Gastroesophageal sphincter (tissue), 4 donors: ENCODE data around the gene TLX3. TPM values are rescaled to one million over a fixed set of nuclear protein-coding genes. Genes with fewer than 3 reads are reported as not detected.

Source experiments
- ATAC-seq: fragments of 150-250 bp; one replicate; pipeline ENCODE4 v1.9.1; 2016; ENCODE audit warnings: mild to moderate bottlenecking, moderate library complexity
- H3K27ac ChIP-seq, 4 donors: fragments of 200-600 bp; sonication (generic) in 3 of 4; 1 replicate in 3 of 4; 2 replicates in 1 of 4; pipeline ENCODE4 v1.5.1; 2016 to 2019
- H3K27me3 ChIP-seq: fragments of 200-600 bp; sonication (generic); one replicate; pipeline ENCODE4 v1.5.1; 2019
- H3K36me3 ChIP-seq, 2 donors: fragments of 200-600 bp; sonication (generic); one replicate each; pipeline ENCODE4 v1.5.1; 2019; ENCODE audit warnings: control low read depth in 1 of 2
- H3K4me1 ChIP-seq, 3 donors: fragments of 200-600 bp; sonication (generic); 1 replicate in 2 of 3; 2 replicates in 1 of 3; pipeline ENCODE4 v1.5.1; 2016 to 2019; ENCODE audit warnings: control low read depth in 2 of 3
- H3K4me3 ChIP-seq, 2 donors: fragments of 200-600 bp; sonication (generic); one replicate each; pipeline ENCODE4 v1.5.1; 2019; ENCODE audit warnings: mild to moderate bottlenecking in 1 of 2, moderate library complexity in 1 of 2
- H3K9me3 ChIP-seq, 3 donors: fragments of 200-600 bp; sonication (generic); one replicate each; pipeline ENCODE4 v1.5.1; 2017 to 2019; ENCODE audit warnings: control low read depth in 2 of 3
- EP300 ChIP-seq: sonication (generic); formaldehyde crosslinking; IDR thresholded peaks from one replicate; pipeline ENCODE4 v1.6.1; 2017; ENCODE audit warnings: antibody characterized with exemption, mild to moderate bottlenecking
- POLR2A ChIP-seq, 2 donors: fragments of 450-650 bp; IDR thresholded peaks; one replicate each; pipeline ENCODE4 v1.6.1; 2017; ENCODE audit warnings: antibody characterized with exemption in 2 of 2, mild to moderate bottlenecking in 2 of 2, moderate library complexity in 1 of 2
- POLR2AphosphoS5 ChIP-seq: sonication (generic); formaldehyde crosslinking; IDR thresholded peaks from one replicate; pipeline ENCODE4 v1.6.1; 2017; ENCODE audit warnings: antibody characterized with exemption
- WGBS, 2 donors: methylation state at CpG; one replicate each; pipeline ENCODE4 v1.1.5; 2018; ENCODE audit warnings: low coverage in 1 of 2; 5-methylcytosine and 5-hydroxymethylcytosine counted together
- total RNA-seq, 4 donors: library from RNA; depleted of rRNA; stranded (reverse); fragments of >200 nt; gene quantifications; one replicate each; pipeline ENCODE4 v1.1.0, GENCODE V29; 2016
- TF ChIP-seq, protein P1 (sequence below), 4 experiments: fragments of 200-600 bp in 2 of 4; fragments of 450-650 bp in 2 of 4; sonication (generic) in 1 of 4; IDR thresholded peaks; one replicate each; pipeline ENCODE4 v1.5.1; 2017 to 2019; ENCODE audit warnings: antibody characterized with exemption in 4 of 4, mild to moderate bottlenecking in 2 of 4, moderate library complexity in 2 of 4

Gene TLX3
- total RNA-seq, 4 donors from 2014 or later = not detected

DNA sequence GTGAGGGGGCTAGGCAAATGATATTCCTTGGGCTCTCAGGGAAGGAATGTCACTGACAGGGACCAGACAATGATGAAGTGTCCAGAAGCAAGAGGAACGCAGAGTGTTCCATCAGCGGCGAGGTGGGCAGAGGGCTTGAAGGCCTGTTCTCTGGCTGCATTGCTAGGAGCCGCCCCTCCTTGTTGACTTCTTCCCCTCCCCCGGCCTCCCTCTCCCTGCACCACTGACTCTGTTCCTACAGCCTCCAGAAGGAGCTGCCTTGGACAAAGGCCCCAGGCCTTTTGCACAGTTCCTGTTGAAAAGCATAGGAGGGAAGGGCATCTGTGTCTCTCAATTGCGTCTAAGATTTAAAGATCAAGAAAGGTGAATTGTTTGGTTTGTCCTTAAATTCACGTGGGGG lies 12.4 kb downstream of the TLX3 start:
- H3K9me3 ChIP-seq = no peaks in the 10 kb centered on the region
- no peaks in the 10 kb centered on the region for H3K36me3 ChIP-seq
- no peak overlapping the region for H3K27ac ChIP-seq
- no peak for TF ChIP-seq EP300
- no peak for TF ChIP-seq POLR2A (IDR thresholded peaks at IDR 0.05)
- TF ChIP-seq POLR2AphosphoS5 = no peak
- TF ChIP-seq, protein P1, sequence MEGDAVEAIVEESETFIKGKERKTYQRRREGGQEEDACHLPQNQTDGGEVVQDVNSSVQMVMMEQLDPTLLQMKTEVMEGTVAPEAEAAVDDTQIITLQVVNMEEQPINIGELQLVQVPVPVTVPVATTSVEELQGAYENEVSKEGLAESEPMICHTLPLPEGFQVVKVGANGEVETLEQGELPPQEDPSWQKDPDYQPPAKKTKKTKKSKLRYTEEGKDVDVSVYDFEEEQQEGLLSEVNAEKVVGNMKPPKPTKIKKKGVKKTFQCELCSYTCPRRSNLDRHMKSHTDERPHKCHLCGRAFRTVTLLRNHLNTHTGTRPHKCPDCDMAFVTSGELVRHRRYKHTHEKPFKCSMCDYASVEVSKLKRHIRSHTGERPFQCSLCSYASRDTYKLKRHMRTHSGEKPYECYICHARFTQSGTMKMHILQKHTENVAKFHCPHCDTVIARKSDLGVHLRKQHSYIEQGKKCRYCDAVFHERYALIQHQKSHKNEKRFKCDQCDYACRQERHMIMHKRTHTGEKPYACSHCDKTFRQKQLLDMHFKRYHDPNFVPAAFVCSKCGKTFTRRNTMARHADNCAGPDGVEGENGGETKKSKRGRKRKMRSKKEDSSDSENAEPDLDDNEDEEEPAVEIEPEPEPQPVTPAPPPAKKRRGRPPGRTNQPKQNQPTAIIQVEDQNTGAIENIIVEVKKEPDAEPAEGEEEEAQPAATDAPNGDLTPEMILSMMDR (IDR thresholded peaks at IDR 0.05) = no peak
- H3K4me3 ChIP-seq = no peak overlapping the region
- 56 to 78% methylated on average over 2 to 5 of the region's 7 CpGs for WGBS, 2 donors
- no peak for ATAC-seq
- peaks cover 96% of the 10 kb centered on the region for H3K27me3 ChIP-seq
- peaks cover 0 to 11% (median 5%) of the 10 kb centered on the region in 3 donors for H3K4me1 ChIP-seq

DNA sequence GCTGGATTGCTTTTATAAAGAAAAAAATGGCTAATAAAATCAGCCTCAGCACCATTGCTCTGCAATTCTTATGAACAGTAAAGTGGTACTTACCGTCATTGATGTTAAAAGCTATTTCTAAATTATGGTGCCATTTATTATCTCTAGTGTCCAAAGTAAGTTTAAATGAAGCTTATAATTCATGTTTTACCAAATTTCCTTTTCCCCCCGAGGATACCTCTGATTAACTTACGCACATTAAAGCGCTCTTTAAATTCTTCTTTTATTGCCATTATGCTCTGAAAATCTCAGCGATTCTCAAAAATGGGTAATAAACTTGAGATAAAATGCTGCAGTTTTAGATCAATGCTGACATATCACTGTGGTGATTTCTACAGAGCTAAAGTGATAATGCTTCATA lies 13.5 kb downstream of the TLX3 start:
- TF ChIP-seq POLR2AphosphoS5 (no peak), POLR2A (IDR thresholded peaks at IDR 0.05) (no peak)
- TF ChIP-seq, protein P1 (IDR thresholded peaks at IDR 0.05) = no peak
- peaks cover 96% of the 10 kb centered on the region for H3K27me3 ChIP-seq
- WGBS, 2 donors = 88 to 92% methylated on average over 5 of the region's 5 CpGs

DNA sequence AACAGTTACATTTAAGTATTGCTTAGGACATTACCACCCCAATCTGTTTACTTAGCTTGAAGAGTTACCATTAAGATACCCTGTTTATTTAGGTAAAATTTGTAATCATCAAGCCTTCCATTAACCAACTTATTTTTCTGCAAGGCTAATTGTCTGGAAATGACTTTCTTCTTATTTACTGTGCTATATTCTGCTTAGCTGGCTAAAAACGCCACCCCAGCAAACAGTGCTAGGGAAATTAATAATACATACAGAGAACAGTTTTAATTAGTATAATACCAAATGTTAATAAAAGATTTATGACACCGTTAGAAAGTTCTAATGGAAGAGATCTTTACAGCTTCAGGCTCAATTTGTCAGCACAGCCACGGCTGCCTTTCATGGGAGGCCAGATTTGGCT lies 14.0 kb downstream of the TLX3 start:
- ATAC-seq = no peak
- TF ChIP-seq POLR2A (IDR thresholded peaks at IDR 0.05) = no peak
- no peak for TF ChIP-seq EP300
- TF ChIP-seq, protein P1 (IDR thresholded peaks at IDR 0.05) = no peak
- no peak for TF ChIP-seq POLR2AphosphoS5
- 69 to 71% methylated on average over 1 to 3 of the region's 3 CpGs for WGBS, 2 donors
- H3K9me3 ChIP-seq = no peaks in the 10 kb centered on the region
- no peaks in the 10 kb centered on the region for H3K4me1 ChIP-seq
- peaks cover 96% of the 10 kb centered on the region for H3K27me3 ChIP-seq
- no peak overlapping the region for H3K4me3 ChIP-seq
- H3K27ac ChIP-seq = no peak overlapping the region
- H3K36me3 ChIP-seq = no peaks in the 10 kb centered on the region

More for the DNA sequence above, 13.5 kb downstream of the TLX3 start:
- Histone ChIP-seq H3K36me3 (no peaks in the 10 kb centered on the region), H3K27ac (no peak overlapping the region), H3K9me3 (no peaks in the 10 kb centered on the region), H3K4me1 (peaks cover 0 to under 1% (median 0%) of the 10 kb centered on the region in 3 donors), H3K4me3 (no peak overlapping the region)
- ATAC-seq = no peak

DNA sequence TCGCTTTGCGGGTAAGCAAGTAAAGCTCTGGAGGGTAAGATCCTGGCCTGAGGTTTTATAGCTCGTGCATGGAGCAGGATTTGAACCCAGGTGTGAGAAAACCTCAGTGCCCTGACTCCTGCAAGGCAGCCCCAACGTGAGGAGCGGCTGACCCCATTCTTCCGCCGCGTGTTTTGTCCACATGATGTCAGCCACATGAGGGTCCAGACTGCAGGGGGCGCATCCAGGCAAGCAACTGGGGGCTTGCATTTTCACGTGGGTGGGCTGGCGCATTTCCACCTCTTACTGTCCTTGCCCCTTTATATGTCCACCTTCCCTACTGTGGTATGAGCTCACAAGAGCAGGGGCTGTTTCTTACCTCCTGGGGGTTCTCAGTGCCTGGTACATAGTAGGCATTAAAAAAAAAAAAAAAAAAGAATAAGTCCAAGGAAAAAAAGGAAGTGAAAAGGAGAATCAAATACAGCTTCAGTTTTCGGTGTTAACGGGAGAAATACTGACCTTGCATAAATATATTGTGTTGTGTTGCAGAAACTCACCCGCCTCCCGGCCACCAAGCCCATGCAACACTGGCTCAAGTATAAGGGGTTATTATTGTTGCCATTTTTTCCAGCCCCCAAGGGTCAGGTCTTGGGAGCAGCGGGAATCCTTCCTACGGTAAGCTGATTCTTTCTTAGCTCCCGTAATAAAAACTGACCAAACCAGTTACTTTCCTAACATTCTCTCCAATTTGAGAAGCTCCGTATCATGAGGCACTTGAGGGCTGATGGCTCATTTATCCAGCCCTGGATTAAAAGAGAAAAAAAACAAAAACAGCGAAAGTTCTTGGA lies 15.0 kb downstream of the TLX3 start:
- H3K4me1 ChIP-seq = no peaks in the 10 kb centered on the region
- H3K9me3 ChIP-seq = no peaks in the 10 kb centered on the region
- no peak for TF ChIP-seq POLR2A (IDR thresholded peaks at IDR 0.05)
- TF ChIP-seq EP300 = no peak
- TF ChIP-seq, protein P1 (IDR thresholded peaks at IDR 0.05) = no peak
- no peak for TF ChIP-seq POLR2AphosphoS5
- 23 to 36% methylated on average over 13 to 15 of the region's 20 CpGs for WGBS, 2 donors
- H3K27me3 ChIP-seq = peaks cover 96% of the 10 kb centered on the region
- H3K4me3 ChIP-seq = no peak overlapping the region
- no peak for ATAC-seq
- H3K27ac ChIP-seq = no peak overlapping the region
- no peaks in the 10 kb centered on the region for H3K36me3 ChIP-seq

DNA sequence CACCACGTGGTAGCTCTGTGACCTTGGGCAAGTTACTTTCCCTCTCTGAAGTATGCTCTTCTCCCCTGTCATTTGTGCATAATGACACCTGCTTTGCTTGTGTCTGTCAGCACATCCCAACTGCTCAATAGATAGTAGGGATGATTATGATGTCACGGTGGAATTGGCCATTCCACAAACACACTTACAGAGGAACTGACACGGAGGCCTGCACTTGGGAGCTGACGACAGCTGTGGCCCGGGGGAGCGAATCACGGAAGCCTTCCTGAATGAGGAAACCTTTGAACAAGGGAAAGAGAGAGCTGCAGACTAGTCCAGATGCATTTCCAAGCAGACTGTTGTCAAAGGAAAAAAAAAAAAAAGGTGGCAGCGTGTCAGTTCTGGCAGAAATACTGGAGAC lies 21.0 kb downstream of the TLX3 start:
- Histone ChIP-seq H3K4me1 (no peaks in the 10 kb centered on the region), H3K9me3 (no peaks in the 10 kb centered on the region), H3K36me3 (no peaks in the 10 kb centered on the region), H3K27me3 (peaks cover 98% of the 10 kb centered on the region), H3K4me3 (no peak overlapping the region), H3K27ac (no peak overlapping the region)
- TF ChIP-seq, protein P1 (IDR thresholded peaks at IDR 0.05) = no peak
- no peak for TF ChIP-seq EP300
- no peak for TF ChIP-seq POLR2A (IDR thresholded peaks at IDR 0.05)
- TF ChIP-seq POLR2AphosphoS5 = no peak
- 56 to 77% methylated on average over 4 to 7 of the region's 8 CpGs for WGBS, 2 donors
- no peak for ATAC-seq
